ENCODE measurements around the gene HOXA13.

The HOXA13 gene

GRCh38 chr7:27146491-27147198, 53.2 kb downstream of the HOXA13 start:
- DNase-seq: no peak

DNA sequence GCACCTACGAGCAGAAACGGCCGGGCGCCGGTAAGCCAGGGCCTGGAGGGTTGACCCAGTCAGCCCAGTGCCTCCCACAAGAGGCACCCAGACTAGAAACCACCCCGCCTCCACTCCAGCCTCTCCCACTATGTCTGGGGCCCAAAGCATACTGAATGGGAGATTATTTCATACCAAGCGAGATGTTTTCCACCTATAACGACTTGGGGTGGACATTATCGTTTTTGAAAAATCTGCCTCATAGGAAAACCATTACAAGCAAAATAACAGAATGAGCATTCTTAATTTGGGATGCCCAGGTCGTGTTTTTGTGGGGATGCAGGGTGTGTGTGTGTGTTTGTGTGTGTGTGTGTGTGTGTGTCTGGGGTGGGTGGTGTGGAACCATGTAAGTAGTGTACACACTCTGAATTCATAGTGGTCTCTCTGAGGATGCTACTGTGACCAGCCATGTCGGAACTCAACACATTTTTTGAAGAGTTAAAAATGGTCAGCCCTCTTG, 53.9 kb downstream of the HOXA13 start:
- no peak for DNase-seq

GRCh38 chr7:27145165-27145913, 54.6 kb downstream of the HOXA13 start:
- DNase-seq: no peak

DNA sequence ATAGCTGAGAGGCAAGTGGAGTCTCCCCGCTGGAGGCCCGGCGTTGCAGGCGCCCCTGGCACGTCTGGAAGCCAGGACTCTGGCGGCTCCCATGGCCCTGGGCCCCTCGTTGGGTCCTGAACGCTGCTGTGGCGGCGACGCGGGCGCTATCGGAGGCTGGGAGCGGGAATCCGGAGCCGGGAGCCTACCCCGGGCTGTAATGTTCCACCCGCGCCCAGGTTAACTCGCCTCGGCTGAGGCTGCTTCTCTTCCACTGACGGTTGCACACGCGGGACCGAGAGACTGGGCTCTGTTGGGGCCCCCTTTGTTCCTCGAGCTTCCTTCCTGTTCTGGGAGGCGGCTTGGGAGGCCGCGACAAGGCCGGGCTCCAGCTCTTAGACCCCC, 55.1 kb downstream of the HOXA13 start:
- DNase-seq: no peak

Measured in CD4-positive, alpha-beta T cell treated with Interleukin-4 for 4 hours (primary cell).